GM21529 (cell line): ENCODE results near the gene C4orf51.
A peak's percentile ranks its signal among the peaks of the same experiment; 100 is the strongest.

Experiments used
- ATAC-seq: cut with Tn5 transposase; IDR thresholded peaks from one replicate; pipeline ENCODE4 v1.9.1; 2021; ENCODE audit not compliant: unreplicated experiment

The C4orf51 gene

GRCh38 chr4:145709336-145709735 lies 29.4 kb downstream of the C4orf51 start:
- ATAC-seq = no peak

GRCh38 chr4:145709843-145710242 lies 29.9 kb downstream of the C4orf51 start:
- no peak for ATAC-seq

- no peak for ATAC-seq
Measured at GRCh38 chr4:145716200-145716599, 36.3 kb downstream of the C4orf51 start.

- ATAC-seq = no peak
Measured at GRCh38 chr4:145716661-145717200, 36.8 kb downstream of the C4orf51 start.

- peak; percentile 85 for ATAC-seq
Measured at GRCh38 chr4:145719752-145720624, 40.0 kb downstream of the C4orf51 start.

- peak; percentile 25 for ATAC-seq
Measured at GRCh38 chr4:145720656-145721055, 40.7 kb downstream of the C4orf51 start.

- no peak for ATAC-seq
Measured at GRCh38 chr4:145722561-145722960, 42.6 kb downstream of the C4orf51 start.

GRCh38 chr4:145723336-145723735 lies 43.4 kb downstream of the C4orf51 start:
- no peak for ATAC-seq

GRCh38 chr4:145730026-145730425 lies 50.1 kb downstream of the C4orf51 start:
- ATAC-seq = no peak

GRCh38 chr4:145731028-145731427 lies 51.1 kb downstream of the C4orf51 start:
- ATAC-seq = no peak

- no peak for ATAC-seq
Measured at GRCh38 chr4:145732001-145732815, 52.3 kb downstream of the C4orf51 start.

GRCh38 chr4:145732895-145733880 lies 53.2 kb downstream of the C4orf51 start:
- peak; percentile 82 for ATAC-seq

- no peak for ATAC-seq
Measured at GRCh38 chr4:145734031-145734430, 54.1 kb downstream of the C4orf51 start.

GRCh38 chr4:145734576-145735346 lies 54.8 kb downstream of the C4orf51 start:
- ATAC-seq = peak; percentile 61

- ATAC-seq = no peak
Measured at GRCh38 chr4:145735347-145735675, 55.4 kb downstream of the C4orf51 start.

- ATAC-seq = no peak
Measured at GRCh38 chr4:145735827-145736226, 55.9 kb downstream of the C4orf51 start.

GRCh38 chr4:145736241-145736831 lies 56.4 kb downstream of the C4orf51 start:
- no peak for ATAC-seq

GRCh38 chr4:145739845-145740244 lies 59.9 kb downstream of the C4orf51 start:
- ATAC-seq = no peak

GRCh38 chr4:145740806-145741205 lies 60.9 kb downstream of the C4orf51 start:
- no peak for ATAC-seq
